Limb (tissue), 2 donors: ENCODE data around the gene TOMM6.

Experiments used
- DNase-seq, 2 donors: peaks; one replicate each; pipeline ENCODE4 v3.0.0-alpha.2; 2016; ENCODE audit errors: extremely low spot score in 2 of 2

Gene TOMM6

DNA sequence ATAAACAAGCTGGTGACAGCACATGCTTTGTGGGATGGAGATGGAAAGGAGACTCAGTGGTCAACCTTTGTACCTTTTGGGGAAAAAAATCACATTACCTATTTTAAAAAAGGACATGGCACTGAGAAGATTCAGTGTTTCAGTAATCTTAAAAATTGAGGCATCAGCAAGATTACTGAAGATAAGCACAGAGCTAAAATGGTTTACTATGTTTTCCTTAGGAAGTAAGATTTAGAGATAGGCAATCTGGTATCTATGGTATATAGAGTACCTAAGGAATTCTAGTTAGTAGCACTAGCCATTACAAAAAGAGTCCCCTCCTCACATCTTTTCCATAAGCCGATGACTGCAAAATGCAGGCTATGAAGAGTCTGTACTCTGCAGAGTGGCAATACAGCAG is 35.7 kb downstream of the TOMM6 start:
- no peak for DNase-seq

DNA sequence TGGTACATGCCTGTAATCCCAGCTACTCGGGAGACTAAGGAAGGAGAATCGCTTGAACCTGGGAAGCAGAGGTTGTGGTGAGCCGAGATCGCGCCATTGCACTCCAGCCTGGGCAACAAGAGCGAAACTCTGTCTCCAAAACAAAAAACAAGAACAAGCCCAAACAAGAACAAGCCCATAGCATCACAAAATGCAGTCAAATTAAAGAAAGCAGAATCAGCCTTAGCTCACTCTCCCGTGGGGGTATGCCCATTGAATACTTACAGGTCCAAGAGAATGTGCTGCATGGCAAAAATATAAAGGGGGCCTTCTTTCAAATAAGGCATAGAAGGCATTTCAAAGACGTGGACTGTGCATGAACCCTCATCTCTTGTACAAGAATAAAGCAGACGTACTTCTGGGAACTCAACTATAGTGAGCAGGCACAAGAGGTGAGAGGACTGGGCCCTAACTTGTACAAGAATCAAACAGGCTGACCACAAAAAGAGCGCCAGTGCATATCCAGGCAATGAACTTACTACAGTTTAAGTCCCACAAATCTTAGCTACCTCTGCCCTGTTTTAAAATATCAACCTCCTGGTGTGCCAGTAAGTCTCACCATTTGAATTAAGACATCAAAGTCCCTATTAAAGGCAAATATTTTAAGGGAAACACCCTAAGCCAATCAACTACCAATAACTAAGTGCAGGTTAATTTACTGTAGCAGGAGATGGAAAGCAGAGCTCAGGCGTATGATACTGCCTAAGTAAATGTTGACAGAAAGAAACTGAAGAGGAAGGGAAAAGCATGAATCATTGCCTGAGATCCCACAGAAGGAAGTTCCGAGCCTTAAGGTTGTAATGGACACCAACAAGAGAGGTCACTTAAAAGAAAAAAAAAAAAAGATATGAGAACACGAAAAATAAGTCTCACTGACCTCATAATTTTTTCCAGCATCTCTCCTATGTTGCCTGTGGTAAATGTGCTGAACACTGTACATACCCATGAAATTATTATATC is 37.4 kb downstream of the TOMM6 start:
- no peak for DNase-seq

DNA sequence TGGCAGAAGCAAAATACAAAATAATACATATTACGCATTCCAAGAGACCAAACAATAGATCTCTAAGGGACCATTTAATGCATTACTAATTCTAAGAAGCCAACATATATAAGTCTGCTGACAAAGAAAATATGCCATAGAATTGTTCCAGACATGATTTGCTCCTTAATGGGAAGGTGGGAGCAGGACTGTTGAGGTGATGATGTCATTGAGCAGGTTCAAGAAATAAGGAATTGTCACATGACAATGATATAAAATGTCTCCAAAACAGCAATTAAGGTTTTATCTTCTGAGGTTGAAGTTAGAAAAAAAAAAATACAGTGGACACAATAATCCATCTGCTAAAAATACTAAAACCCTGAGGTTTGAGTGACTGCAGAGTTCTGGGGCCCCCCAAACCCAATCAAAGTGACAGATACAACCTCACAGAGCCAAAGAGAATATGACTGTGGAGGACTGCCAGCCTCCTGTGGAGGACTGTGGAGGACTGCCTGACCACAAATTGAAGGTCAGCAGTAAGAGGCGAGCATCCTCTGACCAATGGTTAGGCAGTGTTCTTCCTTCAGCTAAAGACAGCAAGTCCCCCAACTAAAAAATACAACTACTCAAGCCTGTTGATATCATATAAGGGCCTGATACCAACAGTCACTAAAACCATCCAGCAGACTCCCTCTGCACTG is 39.0 kb downstream of the TOMM6 start:
- DNase-seq, result no peak

DNA sequence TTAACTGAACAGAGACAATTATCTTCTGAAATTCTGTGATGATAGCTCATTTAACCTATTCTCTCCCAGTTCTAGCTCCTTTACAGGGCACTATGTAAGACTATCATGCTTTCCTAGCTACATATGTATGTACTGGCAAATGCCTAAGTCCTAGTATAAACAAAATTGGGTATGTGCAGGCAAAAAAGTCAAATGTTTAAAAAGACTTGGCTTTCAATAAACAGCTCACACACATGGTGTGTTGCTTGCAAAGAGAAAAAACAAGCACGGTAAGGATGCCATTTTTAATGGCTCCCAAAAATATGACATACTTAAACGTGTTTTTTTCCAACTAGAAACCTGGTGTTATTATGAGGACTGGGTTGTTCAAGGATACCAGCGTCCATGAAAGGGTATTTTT is 44.8 kb downstream of the TOMM6 start:
- no peak for DNase-seq

DNA sequence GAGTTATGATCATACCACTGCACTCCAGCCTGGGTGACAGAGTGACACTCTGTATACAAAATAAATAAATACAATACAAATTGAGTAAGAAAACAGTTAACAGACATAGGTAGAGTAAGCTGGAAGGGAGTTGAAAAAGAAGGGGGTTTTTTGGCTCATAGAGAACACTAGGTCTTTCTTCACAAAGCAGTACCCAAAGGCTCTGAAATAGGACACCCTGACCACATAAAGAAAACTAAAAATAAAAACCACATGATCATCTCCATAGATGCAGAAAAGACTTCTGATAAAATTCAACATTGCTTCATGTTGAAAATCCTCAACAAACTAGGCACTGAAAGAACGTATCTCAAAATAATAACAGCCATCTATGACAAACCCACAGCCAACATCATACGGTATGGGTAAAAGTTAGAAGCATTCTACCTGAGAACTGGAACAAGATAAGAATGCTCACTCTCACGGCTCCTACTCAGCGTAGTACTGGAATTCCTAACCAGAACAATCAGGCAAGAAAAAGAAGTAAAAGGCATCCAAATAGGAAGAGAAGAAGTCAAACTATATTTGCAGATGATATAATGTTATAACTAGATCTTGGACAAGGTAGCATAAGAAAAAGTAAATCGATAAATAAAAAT is 48.6 kb downstream of the TOMM6 start:
- DNase-seq, result no peak

DNA sequence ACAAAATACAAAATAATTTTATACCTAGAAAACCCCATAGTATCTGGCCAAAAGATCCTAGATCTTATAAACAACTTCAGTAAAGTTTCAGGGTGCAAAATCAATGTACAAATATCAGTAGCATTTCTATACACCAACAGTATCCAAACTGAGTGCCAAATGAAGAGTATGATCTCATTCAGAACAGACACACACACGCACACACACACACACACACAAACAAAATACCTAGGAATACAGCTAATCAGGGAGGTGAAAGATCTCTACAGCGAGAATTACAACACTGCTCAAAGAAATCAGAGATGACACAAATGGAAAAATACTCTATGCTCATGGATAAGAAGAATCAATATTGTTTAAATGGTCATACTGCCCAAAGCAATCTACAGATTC is 49.2 kb downstream of the TOMM6 start:
- no peak for DNase-seq
